Omental fat pad (tissue), 4 donors: ENCODE data around the gene FRG2B. TPM values are rescaled to one million over a fixed set of nuclear protein-coding genes. Genes with fewer than 3 reads are reported as not detected.
"Not testable (repeated sequence)": the region's sequence is repeated elsewhere in the genome, so short reads cannot be mapped to it uniquely, and the experiment has no call there.

Experiments used
- ATAC-seq: fragments of 150-250 bp; one replicate; pipeline ENCODE4 v1.9.1; 2016; ENCODE audit warnings: mild to moderate bottlenecking, moderate library complexity; ENCODE audit not compliant: low FRiP score
- DNase-seq: peaks from one replicate; pipeline ENCODE4 v3.0.0-alpha.2; 2019; ENCODE audit warnings: low spot score
- total RNA-seq, 4 donors: library from RNA; depleted of rRNA; stranded (reverse); fragments of >200 nt; gene quantifications; one replicate each; pipeline ENCODE4 v1.1.0, GENCODE V29; 2016
- TF ChIP-seq, protein P1 (sequence below), 3 donors: fragments of 450-650 bp; IDR thresholded peaks; one replicate each; pipeline ENCODE4 v1.5.1; 2016 to 2017; ENCODE audit warnings: antibody characterized with exemption in 3 of 3, mild to moderate bottlenecking in 3 of 3, moderate library complexity in 2 of 3

The FRG2B gene
- total RNA-seq, 4 donors from 2014 or later, result not detected

DNA sequence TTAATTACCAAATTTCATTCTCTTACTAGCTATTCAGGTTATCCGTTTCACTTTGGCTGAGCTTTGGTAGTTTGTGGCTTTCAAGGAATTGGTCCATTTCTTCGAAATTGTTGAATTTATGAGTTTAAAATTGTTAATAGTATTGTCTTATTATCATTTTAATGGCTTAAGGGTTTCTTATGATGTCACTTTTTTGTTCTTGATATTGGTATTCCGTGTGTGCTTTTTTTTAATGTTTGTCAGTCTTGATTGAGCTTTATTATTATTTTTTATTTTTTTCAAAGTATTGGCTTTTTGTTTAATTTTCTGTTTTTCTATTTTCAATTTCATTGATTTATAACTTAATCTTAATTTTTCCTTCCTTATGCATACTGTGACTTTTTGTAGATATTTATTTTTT, 25.9 kb downstream of the FRG2B start:
- DNase-seq, result no peak
- ATAC-seq, result no peak
- TF ChIP-seq, protein P1, sequence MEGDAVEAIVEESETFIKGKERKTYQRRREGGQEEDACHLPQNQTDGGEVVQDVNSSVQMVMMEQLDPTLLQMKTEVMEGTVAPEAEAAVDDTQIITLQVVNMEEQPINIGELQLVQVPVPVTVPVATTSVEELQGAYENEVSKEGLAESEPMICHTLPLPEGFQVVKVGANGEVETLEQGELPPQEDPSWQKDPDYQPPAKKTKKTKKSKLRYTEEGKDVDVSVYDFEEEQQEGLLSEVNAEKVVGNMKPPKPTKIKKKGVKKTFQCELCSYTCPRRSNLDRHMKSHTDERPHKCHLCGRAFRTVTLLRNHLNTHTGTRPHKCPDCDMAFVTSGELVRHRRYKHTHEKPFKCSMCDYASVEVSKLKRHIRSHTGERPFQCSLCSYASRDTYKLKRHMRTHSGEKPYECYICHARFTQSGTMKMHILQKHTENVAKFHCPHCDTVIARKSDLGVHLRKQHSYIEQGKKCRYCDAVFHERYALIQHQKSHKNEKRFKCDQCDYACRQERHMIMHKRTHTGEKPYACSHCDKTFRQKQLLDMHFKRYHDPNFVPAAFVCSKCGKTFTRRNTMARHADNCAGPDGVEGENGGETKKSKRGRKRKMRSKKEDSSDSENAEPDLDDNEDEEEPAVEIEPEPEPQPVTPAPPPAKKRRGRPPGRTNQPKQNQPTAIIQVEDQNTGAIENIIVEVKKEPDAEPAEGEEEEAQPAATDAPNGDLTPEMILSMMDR (IDR thresholded peaks at IDR 0.05), result no peak

DNA sequence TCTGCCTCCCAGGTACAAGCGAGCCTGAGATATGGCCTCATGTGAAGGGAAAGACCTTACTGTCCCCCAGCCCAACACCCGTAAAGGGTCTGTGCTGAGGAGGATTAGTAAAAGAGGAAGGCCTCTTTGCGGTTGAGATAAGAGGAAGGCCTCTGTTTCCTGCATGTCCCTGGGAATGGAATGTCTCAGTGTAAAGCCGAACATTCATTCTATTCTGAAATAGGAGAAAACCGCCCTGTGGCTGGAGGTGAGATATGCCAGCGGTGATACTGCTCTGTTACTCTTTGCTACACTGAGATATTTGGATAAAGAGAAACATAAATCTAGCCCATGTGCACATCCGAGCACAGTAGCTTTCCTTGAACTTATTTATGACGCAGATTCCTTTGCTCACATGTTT, 26.7 kb downstream of the FRG2B start:
- ATAC-seq, DNase-seq: not testable (repeated sequence)

DNA sequence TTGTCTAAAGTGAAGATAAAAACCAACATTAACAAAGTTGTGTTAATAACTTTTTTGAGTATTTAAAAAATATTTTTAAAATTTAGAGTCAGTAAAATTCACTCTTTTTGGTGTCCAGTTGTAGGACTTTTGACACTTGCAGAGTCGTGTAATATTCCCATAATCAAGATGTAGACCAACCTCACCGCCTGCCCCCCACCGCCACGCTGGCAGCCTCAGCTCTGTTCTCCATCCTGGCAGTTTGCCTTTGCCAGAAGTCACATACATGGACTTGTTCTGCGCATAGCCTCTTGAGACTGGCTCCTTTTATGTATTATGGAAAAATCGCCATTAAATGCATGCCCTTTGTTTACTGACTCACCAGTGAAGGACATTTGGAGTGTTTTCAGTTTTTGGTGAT, 33.9 kb downstream of the FRG2B start:
- TF ChIP-seq, protein P1 (IDR thresholded peaks at IDR 0.05), result no peak
- ATAC-seq, result no peak
- no peak for DNase-seq

DNA sequence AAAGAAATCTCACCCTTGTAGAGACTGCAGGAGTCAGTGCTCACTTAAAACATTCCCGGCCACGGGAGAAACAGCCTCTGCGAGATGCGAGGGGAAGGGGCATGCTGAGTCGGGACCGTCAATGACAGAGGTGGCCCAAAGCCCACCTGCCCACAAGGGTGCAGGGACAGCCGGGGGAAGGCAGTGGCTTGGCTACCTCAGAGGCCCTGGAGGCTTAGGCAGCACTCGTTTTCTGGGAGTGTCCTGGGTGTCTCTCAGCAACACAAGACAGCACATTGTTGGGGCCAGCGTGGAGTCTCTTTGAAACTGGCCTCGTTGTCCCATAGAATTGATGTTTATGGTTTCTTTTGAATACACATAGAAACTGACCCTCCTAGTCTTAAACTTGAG, 35.6 kb downstream of the FRG2B start:
- DNase-seq (no peak), ATAC-seq (no peak)
- TF ChIP-seq, protein P1 (IDR thresholded peaks at IDR 0.05), result no peak

DNA sequence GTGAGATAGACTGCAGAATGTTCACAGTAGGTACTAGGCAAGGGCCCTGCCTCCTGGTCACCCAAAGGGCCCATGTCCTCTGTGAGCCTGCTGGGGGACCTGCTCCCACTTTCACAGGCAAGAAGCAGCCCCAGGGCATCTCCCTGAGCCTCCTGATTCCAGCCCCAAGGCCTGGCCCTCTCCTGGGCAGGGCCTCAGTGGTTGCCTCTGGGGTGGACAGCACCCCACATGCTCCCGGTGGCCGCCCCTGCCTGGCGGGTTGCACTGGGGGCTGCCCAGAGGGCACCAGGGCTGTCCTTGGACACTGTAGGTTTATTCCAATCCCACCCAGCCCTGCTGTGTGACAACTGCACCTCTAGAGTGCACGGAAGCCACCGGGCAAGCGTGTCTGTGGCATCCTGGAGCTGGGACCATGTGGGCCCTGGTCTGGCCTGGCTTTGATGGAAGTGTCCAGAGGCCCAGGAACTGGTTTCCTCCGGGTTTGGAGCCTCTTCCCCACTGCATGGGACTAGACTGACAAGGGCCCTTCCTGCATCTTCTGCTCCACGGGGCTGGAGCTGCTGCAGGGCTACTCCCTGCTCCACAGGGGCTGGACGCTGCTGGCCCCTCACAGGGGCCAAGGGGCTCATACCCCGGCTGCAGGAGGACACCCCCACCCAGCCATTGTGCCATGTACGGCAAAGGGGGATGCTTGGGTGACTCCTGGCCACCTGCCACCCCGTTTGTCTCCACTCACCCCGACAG, 36.2 kb downstream of the FRG2B start:
- no peak for DNase-seq
- TF ChIP-seq, protein P1 (IDR thresholded peaks at IDR 0.05), result no peak
- no peak for ATAC-seq

DNA sequence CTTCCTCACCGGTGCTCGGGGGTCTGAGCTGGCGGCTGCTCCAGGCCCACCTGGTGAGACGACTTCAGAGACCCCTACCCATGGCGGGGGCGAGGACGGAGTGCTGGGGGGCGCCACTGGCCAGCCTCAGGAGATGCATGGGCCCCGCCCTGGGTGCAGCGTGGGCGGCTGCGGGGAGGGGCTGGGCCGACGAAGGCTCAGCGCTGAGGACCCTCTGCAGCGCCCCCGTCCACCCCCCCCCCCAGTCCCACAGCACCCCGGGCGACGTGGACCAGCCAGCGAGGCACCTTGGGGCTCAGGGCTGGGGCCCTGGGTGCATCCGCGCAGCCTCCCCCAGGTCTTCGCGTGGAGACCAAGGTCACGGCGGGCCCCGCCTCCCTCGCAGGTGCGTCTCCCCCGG, 49.6 kb downstream of the FRG2B start:
- ATAC-seq, result not testable (repeated sequence)

More for the DNA sequence above, 49.6 kb downstream of the FRG2B start:
- DNase-seq, result not testable (repeated sequence)

Other genes with a start within 250 kb of the FRG2B start
- 1 to 10 TPM; 3.8 to 7.7 (median 6.1) TPM for gene PAOX, start 247.5 kb downstream of the FRG2B start, total RNA-seq
- 10 to 100 TPM; 14.6 to 30.9 (median 21.3) TPM for gene MTG1, start 232.6 kb downstream of the FRG2B start, total RNA-seq
- not detected for gene SPRN, start 202.2 kb downstream of the FRG2B start, total RNA-seq
- 1 to 10 TPM; 1.3 to 5.2 (median 2.0) TPM for gene SCART1, start 172.8 kb downstream of the FRG2B start, total RNA-seq
- gene CYP2E1, start 99.4 kb downstream of the FRG2B start, total RNA-seq, result 1 to 10 TPM in 2 of 4 donors, under 1 TPM in 2; 0.31 to 2.3 (median 1.3) TPM
- 10 to 100 TPM in 1 of 4 donors, under 1 TPM in 1, not detected in 2; 0.60 to 10.2 TPM for gene SYCE1, start 61.2 kb downstream of the FRG2B start, total RNA-seq